Glomerular visceral epithelial cell (primary cell): ENCODE results near the gene CHIT1.

Experiments
- DNase-seq: peaks from one replicate; pipeline ENCODE4 v3.0.0-alpha.2; 2016; ENCODE audit errors: extremely low spot score

The CHIT1 gene

GRCh38 chr1:203175237-203175826 is 54.1 kb downstream of the CHIT1 start, which contains the start of gene MYBPH:
Gene MYBPH, minus strand, starts transcription at chr1:203175826. Its CDS starts 71 bp downstream, at chr1:203175755.
- no peak for DNase-seq

GRCh38 chr1:203174324-203174985 is 55.0 kb downstream of the CHIT1 start:
- DNase-seq: no peak

DNA sequence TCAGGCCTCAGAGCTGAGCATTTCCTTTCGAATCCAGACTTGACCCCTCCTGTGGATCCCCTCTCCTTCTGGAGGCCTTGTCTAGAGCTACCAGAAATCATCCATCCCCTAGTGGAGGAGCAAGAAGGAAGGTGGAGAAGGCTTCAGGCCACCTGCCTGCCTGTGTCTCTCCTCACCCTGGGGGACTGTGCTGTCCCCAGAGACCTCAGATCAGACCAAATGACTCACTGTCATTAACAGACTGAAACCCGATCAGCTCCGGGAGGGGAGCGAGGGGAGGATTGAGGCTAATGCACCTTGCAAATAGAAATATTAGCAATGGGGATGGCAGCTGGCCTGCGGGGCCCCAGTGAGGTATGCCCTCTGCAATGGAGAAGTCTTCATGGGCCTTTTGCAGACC is 55.9 kb downstream of the CHIT1 start:
- no peak for DNase-seq

DNA sequence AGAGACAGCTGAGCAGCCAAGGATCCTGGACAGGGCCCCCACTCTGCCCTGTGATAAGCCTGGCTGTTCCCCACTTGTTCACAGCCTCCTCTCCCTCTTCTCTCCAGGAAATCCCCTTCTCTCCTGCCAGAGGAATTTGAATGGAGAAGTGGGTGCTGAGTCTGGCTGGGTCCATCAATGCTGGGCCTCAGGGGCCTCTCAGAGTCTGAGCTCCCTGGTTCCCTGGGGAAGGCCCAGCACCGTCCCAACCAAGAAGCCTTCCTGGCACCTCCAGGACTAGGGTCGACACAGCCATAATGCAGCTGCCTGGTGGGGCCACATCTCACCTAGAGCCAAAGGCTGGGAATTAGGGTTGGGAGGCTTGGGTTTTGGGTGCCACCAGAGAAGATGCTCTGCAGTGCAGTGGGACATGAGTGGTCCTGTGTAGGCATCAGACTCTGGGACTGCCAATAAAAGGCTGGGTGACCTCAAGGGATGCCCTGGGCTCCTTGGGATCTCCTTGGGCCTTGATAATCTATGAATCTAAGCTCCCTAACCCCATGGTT is 56.4 kb downstream of the CHIT1 start:
- peak; percentile 38 for DNase-seq

DNA sequence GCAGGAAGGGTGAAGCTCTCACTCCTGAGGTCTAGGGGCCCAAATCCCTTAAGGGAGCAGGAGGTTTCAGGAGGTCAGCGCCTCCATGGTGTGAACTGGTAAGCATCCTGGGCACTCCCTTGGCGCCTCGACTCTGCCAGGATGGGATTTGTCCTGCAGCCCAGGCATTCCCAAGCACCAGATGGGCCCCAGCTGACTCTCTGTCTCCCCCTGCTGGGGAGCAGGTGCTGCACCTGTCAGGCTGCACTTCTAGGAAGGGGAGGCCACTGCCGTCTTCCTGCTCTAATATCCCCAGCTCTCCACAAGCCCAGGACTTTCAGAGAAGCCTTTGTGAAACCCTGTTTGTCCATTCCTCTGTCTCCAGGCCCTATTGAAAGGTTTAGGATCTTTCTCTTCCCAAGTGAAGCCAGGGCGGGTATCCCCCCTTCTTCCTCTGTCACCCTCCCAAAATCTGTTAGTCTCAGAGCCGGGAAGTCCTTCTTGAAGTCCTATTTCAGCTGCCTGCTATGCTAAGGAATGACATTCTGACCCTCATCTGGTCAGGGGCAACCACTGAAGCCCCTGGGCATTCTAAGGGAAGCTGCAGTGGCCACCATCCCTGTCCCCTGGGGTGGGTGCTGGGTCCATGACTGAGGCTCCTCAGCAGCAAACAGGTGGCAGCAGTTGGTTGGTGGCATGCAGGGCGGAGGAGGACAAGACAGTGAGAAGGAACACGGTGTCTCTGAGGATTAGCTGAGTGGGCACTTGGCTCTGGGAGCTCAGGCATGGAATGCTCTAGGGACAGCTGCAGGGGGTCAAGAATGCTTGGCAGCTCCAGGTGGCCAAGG is 57.1 kb downstream of the CHIT1 start:
- DNase-seq: peak; percentile 80

DNA sequence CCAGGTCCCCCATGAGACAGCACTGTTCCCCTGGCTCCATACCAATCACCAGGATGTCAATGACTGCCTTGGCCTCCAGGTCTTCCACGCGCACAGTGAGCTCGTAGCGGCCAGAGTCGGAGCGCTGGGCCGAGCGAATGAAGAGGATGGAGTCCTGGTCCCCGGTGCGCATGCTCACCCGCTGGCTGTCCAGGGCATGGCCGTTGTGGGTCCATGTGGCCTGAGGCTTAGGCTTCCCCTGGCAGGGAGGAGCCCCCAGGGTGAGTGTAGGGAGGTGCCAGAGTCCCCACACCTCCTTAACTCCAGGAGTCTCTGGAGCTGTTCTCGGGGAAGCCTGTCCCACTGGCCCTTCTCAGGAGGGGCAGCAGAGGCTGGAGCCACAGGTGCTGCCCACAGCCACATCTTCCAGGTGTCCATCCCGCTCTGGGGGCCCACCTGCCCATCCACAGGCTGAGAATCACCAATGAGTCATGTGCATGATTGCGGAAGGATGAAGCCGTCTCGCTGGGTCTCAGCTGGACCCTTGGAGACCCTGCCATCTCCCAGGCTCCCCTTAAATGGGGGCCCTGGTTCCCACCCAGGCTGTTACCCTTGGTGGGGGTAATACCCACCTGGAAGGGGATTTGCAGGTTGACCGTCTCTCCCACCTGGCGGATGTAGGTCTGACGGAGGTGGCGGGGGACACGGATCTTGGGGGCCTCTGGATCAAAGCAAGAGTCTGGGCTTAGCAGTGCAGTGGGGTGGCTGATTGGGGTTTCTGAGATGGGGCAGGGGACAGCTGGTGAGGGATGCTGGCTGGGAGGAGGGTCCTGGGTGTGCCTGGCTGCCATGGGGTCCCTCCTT is 57.9 kb downstream of the CHIT1 start:
- DNase-seq: no peak

DNA sequence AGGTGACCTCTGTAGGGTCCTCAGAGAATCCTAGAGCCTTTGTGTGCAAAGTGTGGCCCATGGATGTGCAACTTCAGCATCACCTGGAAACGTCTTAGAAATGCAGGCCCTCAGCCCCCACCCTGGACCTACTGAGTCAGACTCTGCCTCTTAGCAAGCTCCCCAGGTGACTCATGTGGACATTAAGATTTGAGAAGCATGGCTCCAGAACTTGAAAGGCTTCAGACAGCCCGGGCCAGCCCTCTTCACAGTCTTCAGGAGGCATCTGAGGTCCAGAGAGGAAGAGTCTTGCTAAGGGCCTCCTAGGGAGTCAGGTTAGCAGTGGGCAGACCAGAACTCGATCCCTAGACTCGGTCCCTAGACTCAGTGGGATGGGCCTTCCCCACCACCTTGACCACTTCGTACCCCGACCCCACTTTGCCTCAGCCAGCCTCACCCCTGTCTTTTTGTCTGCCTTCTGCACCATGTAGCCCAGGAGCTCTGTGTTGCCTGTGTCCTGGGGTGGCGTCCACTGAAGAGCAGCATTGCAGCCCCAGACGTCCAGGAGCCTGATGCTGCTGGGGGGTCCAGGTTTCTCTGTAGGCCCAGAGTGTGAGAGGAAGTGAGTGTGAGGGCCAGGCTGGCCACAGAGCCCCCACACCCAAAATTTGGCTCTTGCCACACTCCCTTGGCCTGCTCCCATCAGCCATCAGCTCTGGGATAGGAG is 58.7 kb downstream of the CHIT1 start:
- no peak for DNase-seq

GRCh38 chr1:203169770-203170520 is 59.5 kb downstream of the CHIT1 start:
- DNase-seq: no peak

DNA sequence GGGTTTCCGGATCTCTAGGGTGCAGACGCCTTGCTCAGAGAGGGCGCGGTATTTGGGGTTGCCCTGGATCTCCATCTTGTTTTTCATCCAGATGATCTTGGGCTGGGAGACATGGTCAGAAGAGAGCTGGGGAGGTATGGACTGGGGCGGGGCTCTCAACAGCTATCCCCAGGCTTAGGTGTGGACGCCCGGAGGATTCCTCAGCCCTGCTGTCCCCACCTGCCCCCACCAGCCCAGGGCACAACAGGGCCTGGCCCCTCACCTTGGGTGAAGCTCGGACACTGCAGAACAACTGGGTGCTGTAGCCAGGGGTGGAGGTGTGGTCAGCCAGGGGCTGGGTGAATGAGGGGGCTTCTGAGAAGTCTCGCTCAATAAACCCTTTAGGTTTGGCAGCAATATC is 60.5 kb downstream of the CHIT1 start:
- no peak for DNase-seq

- no peak for DNase-seq
Measured at GRCh38 chr1:203168256-203168786, 61.2 kb downstream of the CHIT1 start.

DNA sequence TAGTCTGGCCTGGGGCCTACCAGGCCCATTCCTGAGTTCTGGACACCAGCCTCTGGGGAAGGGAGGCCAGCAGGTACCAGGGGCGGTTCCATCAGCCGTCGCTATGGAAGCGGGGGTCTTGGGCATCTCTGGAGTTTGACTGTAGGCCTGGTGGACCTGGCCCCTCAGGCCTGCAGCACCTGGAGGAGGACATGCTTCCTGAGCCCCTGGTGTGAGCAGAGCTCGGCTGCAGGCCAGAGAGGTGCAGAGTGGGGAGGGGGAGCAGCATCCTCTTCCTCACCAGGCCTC is 61.6 kb downstream of the CHIT1 start:
- DNase-seq: no peak

DNA sequence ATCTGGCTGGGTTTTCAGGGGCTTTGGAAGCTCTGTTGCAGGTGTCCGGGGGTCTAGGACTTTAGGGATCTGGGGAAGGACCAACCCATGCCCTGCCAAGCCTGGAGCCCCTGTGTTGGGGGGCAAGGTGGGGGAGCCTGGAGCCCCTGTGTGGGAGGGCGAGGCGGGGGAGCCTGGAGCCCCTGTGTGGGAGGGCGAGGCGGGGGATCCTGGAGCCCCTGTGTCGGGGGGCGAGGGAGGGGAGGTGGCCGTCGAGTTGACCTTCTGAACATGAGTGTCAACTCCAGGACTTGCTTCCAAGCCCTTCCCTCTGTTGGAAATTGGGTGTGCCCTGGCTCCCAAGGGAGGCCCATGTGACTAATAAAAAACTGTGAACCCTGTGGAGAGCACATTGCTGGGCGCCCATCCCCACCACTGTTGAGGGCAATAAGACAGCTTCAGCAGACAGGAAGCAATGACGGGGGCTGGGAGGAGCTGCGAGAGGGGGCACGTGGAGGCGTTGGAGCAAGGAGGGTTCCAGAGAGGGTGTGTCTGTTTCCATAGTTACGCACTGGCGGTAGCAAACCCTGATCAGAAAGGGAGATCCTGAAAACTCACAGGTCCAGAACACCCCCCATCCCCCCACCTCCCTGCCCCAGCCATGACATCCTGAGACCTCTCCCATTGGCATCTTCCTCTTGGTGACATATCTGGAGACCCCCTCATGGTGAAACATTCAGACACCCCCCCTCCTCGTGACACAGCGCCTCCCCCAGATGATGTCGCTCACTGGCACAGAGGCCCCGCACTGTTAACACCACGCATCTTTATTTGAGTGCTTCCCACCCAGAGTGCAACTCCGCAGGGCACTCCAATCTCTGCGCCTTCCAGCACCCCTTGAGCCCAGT is 62.2 kb downstream of the CHIT1 start:
- peak; percentile 25 for DNase-seq

- DNase-seq: no peak
Measured at GRCh38 chr1:203166192-203166940, 63.1 kb downstream of the CHIT1 start.
